ENCODE measurements around the gene URI1.
A peak's percentile ranks its signal among the peaks of the same experiment; 100 is the strongest.

- peak in 3 of 4 donors; percentile 22 to 64 (median 48) for TF ChIP-seq POLR2A (IDR thresholded peaks at IDR 0.05)
- TF ChIP-seq CTCF (IDR thresholded peaks at IDR 0.05), result no peak
Measured at GRCh38 chr19:29941828-29942403, at the start of gene URI1.
